CD4-positive, alpha-beta T cell treated with Interleukin-6 for 4 hours (primary cell): ENCODE results near the gene FLYWCH2.

Experiments
- DNase-seq: peaks from one replicate; pipeline ENCODE4 v3.0.0-alpha.2; 2020; ENCODE audit warnings: mixed read lengths

The FLYWCH2 gene

GRCh38 chr16:2882650-2883457 lies at the start of gene FLYWCH2:
TSS of gene FLYWCH2 (plus strand) at chr16:2883215. CDS start at chr16:2896450, 13,235 bp downstream.
- DNase-seq, result peak; percentile 98

- no peak for DNase-seq
Measured at GRCh38 chr16:2833776-2834175, 49.2 kb upstream of the FLYWCH2 start.

GRCh38 chr16:2834968-2835367 lies 48.0 kb upstream of the FLYWCH2 start:
- DNase-seq, result no peak

- DNase-seq, result no peak
Measured at GRCh38 chr16:2835638-2836493, 47.1 kb upstream of the FLYWCH2 start.

GRCh38 chr16:2836646-2837508 lies 46.1 kb upstream of the FLYWCH2 start:
- no peak for DNase-seq

- DNase-seq, result peak; percentile 66
Measured at GRCh38 chr16:2838928-2839327, 44.1 kb upstream of the FLYWCH2 start.

GRCh38 chr16:2839650-2840450 lies 43.2 kb upstream of the FLYWCH2 start:
- DNase-seq, result no peak

GRCh38 chr16:2840914-2841313 lies 42.1 kb upstream of the FLYWCH2 start:
- no peak for DNase-seq

GRCh38 chr16:2841606-2842339 lies 41.2 kb upstream of the FLYWCH2 start:
- no peak for DNase-seq

GRCh38 chr16:2842340-2843000 lies 40.5 kb upstream of the FLYWCH2 start:
- peak; percentile 71 for DNase-seq

GRCh38 chr16:2843526-2843925 lies 39.5 kb upstream of the FLYWCH2 start:
- no peak for DNase-seq

- DNase-seq, result no peak
Measured at GRCh38 chr16:2845116-2845515, 37.9 kb upstream of the FLYWCH2 start.

- DNase-seq, result no peak
Measured at GRCh38 chr16:2846511-2847310, 36.3 kb upstream of the FLYWCH2 start.

GRCh38 chr16:2848933-2849725 lies 33.9 kb upstream of the FLYWCH2 start:
- no peak for DNase-seq

- no peak for DNase-seq
Measured at GRCh38 chr16:2852003-2852730, 30.8 kb upstream of the FLYWCH2 start.

GRCh38 chr16:2852731-2853507 lies 30.1 kb upstream of the FLYWCH2 start:
- DNase-seq, result no peak

- DNase-seq, result no peak
Measured at GRCh38 chr16:2853531-2854073, 29.4 kb upstream of the FLYWCH2 start.
